GM04504 (cell line): Measurements from ENCODE around the gene BMAL1.

Experiments used
- DNase-seq: peaks from one replicate; pipeline ENCODE4 v3.0.0-alpha.2; 2012; ENCODE audit warnings: low read depth

The BMAL1 gene

DNA sequence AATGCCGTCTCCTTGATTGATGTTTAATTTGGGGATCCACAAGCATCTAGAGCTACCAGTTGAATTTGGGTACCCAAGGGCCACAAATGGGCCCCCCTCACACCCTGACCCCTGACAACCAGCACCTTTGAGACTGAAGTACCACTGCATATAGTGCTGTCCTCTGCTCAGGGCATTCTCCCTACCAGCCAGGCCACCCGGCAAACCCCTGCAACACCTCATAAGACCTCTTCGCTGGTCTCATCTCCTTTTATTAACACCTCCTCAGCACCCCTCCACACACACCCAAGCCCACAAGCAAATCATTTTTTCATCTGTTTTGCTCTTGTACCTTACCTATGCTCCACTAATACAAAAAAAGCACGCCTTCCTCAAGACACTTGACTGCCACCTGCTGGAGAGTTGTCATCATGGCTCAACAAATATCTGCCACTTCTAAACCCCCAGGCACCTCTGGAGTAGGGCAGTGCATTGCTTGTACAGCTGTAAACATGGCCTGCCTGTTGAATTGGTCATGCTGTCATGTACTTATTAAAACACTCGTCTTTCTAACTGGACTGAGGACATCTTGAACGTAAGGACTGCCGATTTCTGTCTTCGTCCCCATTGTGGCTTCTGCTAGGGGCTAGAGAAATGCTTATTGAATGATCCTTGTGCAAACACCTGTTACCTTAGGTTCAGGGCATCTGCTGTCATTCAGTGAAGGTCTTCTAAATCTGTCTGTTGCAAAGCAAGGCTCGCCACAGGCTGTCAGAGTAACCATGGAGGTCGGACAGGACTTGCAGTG is 66.5 kb downstream of the BMAL1 start:
- peak; percentile 56 for DNase-seq

GRCh38 chr11:13344818-13345217 is 67.2 kb downstream of the BMAL1 start:
- no peak for DNase-seq

DNA sequence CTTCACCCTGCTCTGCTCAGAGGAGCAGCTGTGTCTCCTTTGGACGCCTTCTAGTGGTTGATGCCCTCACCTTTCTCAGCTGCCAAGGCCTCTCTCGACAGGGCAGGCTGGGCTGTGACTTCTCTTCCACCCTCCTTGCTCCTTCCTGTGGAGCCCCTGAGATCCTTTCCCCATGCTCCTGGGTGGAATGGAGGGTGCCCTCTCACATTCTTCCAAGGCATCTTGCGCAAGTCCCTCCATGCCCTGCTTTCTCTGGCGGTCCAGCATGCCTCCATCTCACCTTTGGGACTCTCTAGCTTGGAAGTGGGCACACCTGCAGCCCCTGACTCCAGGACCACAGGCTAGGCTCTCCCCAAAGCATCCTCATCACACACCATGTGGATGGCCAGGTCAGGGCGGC is 68.9 kb downstream of the BMAL1 start:
- no peak for DNase-seq

- no peak for DNase-seq
These were observed 70.3 kb downstream of the BMAL1 start for GRCh38 chr11:13347901-13348300.

DNA sequence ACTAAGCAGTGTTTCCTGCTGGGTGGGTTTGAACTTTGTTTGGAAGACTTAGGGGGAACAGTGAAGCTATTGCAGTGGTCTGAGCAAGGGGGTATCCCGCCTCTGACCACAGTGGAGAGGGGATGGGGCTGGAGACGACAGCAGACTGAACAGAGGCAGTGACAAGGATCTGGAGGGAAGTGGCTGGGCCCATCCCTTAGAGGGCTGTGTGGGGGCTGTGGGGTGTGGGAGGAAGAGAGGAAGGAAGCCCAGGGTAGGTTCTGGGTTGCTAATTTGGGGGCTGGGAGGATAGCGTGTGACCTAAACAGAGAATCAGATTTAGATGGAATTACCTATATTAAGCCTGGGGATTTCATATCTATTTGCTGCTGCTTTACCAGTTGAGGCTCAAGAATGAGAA is 70.7 kb downstream of the BMAL1 start:
- DNase-seq = no peak

DNA sequence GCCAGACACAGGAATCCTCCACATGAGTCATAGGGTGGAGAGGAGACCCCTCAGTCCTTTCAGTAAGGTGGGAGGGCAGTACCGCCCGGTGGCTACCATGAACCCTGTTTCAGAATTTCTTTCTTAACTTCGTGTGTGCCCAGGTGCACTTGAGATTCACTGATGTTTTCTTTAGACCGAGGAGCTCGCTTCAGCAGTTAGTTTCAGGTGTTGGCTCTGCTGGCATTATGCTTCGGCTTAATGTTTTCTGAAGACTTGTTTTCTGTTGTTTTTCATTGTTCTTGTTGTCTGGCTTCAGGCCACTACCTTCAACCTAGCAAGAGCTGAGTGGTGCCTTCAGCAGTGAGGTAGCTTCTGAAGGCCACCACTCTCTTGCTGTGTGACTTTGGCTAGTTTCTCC is 71.5 kb downstream of the BMAL1 start:
- DNase-seq = no peak

DNA sequence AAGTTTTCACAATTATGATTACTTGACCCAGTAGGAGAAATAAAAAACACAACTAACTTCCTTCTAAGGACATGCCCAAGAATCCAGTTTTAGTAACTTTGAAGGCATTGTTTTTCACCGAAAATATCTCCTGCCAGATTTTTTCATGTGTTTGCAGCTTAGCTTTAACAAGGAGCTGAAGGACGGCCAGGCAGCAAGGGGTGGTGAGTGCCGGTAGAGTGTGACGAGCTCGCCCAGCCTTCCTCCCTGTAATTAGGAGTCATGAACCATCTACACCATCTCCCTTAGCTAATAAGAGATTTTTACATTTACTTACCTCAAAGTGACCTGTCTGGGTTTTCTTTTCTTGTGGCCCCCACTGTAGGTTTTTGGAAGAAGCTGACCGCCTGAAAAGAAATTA is 72.0 kb downstream of the BMAL1 start:
- no peak for DNase-seq

GRCh38 chr11:13352711-13353110 is 75.1 kb downstream of the BMAL1 start:
- no peak for DNase-seq

DNA sequence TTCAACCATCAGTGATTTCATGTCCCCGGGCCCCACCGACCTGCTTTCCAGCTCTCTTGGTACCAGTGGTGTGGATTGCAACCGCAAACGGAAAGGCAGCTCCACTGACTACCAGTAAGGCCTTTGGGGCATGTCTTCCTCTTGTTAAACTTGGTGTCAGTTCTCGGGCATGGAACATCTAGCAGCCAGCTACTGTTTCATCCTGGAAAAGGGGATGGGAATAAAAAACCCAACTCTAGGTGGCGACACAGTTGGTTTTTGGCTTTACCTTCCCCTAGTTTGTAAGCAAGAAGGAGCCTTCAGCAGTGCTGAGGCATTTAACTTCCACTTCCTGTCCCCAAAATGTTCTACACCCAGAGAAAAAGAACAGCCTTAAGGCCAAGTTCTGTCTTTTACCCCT is 76.7 kb downstream of the BMAL1 start:
- DNase-seq = no peak

DNA sequence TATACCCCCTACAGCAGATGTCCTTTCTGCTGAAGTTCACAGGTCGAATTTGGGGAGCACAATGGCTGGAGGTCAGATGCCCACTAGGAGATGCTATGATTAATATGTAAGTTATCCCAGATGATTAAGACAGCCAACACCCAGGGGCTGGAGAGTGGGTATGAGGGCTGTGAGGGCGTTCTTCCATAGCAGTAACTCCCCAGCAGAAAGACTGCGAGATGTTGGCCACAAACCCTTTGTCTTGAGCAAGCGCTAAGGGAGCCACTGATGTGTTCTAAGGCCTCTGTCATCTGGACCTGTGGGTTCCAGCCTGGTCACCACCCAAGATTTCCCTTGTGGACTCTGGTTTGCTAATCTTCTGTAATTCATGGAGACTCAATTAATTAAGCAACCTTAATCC is 77.6 kb downstream of the BMAL1 start:
- DNase-seq = no peak

GRCh38 chr11:13357232-13357631 is 79.6 kb downstream of the BMAL1 start:
- DNase-seq = no peak

GRCh38 chr11:13358596-13359270 is 81.1 kb downstream of the BMAL1 start:
- DNase-seq = no peak

DNA sequence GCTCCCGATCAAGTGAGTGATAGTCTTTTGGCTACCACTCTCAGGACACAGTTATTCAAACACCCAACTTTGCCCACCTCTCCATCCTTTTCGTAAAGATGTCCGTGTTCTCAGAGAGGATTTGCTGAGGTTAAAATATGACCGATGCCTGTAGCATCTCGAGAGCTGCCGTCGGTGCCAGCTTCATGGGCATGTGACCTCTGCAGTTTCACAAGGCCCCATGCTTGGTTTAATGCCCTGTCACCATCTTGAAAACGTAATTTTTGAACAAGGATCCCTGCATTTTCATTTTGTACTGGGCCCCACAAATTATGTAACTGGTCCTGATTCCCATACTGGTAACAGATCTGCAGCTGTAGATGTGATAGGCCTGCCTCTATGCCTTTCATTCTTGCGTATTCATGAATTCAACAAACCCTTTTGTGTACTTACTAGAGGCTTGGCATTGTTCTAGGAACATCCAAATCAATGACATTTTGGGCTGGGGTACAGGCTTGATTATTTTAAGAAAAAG is 85.1 kb downstream of the BMAL1 start:
- no peak for DNase-seq

GRCh38 chr11:13364388-13364787 is 86.8 kb downstream of the BMAL1 start:
- DNase-seq = no peak

DNA sequence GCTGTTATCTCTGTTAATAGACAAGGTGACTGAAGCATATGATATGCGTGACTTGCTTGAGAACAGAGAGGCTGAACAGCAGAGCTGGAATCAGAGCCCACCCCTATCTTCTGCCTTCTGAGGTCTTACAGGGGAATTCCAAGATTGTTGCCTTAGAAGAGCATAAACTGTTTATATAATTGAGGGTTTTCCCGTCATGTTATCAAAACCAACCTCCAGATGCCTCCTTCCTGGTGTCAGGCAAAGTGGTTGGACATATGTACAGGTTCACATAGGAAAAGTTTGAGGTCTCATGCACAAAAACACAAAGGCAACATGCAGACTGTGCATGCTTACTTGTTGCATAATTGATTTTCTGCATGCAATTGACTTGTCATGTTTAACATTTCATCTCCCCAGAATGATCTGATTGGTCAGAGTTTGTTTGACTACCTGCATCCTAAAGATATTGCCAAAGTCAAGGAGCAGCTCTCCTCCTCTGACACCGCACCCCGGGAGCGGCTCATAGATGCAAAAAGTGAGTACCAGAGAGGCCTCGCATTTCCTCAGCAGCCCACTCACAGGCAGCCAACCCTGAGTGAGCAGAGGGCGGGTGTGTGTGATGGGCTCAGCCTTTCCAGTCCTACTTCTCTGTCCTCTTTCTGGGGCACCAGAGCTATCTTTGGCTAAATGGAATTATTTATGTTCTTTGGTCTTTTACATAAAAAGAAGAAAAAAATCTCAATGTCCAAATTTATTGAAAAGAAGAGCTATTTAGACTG is 88.9 kb downstream of the BMAL1 start:
- DNase-seq = no peak

DNA sequence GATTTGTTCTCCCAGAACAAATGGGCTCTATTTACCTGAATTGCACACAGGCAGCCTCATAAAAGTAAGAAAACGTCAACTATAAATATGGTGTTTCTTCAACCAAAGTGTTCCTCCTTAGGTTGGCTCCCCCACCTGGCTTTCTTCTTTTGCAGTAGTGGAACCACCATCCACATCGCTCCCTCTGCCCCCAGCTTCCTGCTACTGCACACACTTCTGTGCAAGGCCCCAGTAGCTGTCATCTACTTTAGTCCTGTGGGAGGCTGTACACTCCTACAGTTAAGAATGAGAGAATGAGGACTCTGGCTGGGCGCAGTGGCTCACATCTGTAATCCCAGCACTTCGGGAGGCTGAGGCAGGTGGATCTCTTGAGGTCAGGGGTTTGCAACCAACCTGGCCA is 89.5 kb downstream of the BMAL1 start:
- DNase-seq = no peak

GRCh38 chr11:13368041-13368446 is 90.5 kb downstream of the BMAL1 start:
- DNase-seq = no peak

DNA sequence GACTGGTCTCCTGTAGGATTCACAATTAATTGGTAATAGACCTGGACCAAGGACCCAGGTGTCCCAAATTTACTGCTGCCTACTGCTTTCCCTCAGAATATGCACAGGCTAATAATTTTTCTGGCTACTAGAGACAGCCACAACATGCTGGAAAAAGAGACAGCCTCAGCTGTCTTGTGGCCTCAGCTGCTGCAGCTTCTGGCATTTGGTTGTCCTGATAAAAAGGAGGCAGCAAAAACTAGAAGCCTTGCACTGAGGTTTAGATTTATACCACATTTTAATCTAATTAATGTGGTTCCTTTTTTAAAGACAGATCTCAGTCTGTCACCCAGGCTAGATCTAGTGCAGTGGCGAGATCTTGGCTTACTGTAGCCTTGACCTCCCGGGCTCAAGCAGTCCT is 95.6 kb downstream of the BMAL1 start:
- DNase-seq = no peak

DNA sequence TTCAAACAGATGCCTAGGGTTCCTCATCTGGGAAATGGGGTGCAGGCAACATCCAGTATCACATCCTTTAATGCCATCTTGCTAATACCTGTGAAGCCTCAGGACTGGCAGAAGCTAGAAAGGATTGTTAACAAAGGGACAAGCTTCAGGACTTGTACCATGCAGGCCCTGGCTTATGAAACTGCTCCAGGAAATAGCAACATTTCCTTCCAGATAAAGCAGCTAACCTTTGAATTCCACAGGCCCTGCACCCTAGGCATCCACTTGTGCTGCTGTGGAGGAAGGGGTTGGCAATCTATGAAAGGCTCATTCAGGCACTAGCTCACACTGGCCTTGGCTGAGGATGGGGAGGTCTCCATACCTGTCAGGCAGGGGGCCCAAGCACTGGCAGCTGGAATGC is 98.2 kb downstream of the BMAL1 start:
- no peak for DNase-seq

DNA sequence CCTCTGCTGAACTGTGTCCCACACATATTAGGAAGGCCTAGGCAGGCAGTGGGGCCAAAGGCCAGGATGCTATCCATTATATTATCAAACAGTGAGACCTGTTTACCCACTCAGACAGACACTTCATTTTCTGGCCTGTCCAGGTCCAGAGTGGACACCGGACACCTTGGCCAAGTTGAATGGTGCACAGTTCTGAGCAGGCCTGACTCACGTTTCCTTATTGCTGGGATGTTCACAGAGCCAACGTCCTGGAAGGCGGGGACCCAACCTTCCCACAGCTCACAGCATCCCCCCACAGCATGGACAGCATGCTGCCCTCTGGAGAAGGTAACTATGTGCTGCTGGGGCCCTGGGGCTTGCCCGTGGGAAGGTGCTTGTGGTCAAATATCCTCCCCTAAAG is 98.8 kb downstream of the BMAL1 start:
- DNase-seq = no peak

GRCh38 chr11:13376838-13377237 is 99.2 kb downstream of the BMAL1 start:
- DNase-seq = no peak

DNA sequence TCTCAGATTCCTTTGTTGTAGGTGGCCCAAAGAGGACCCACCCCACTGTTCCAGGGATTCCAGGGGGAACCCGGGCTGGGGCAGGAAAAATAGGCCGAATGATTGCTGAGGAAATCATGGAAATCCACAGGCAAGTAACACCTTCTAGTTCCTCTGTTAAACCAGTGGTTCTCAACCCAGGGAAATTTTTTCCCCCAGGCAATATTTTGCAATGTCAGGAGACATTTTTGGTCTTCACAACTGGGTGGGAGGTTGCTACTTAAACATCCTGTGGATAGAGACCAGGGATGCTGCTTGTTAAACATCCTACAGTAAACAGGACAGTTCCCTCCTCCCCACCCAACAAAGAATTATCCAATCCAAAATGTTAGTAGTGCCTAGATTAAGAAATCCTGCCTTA is 100.7 kb downstream of the BMAL1 start:
- no peak for DNase-seq

- DNase-seq = no peak
These were observed 103.1 kb downstream of the BMAL1 start for GRCh38 chr11:13380731-13381130.
